GM12878 (cell line): ENCODE results near the gene ELMOD3. TPM values are rescaled to one million over a fixed set of nuclear protein-coding genes. Genes with fewer than 3 reads are reported as not detected.

Experiments
- ATAC-seq: fragments of 200-7000 bp; cut with Tn5 transposase; 3 replicates; pipeline ENCODE4 v1.9.1; 2020; ENCODE audit warnings: mild to moderate bottlenecking, moderate library complexity
- BruUV-seq: library from RNA; stranded (reverse); fragments of 400-500 nt; replicated peaks from 2 replicates; lab custom pipeline; 2021; lab: Mats Ljungman, UMichigan
- CTCF ChIA-PET: fragments of 300-600 bp; sonication (Branson Sonifier 250); formaldehyde crosslinking; extraction: SDS; loops from one replicate; lab custom pipeline; 2021; ENCODE audit warnings: inconsistent platforms; lab: Yijun Ruan, JAX
- POLR2A ChIA-PET: fragments of 350-600 bp; formaldehyde crosslinking; extraction: SDS; loops from one replicate; lab custom pipeline; 2021; ENCODE audit warnings: inconsistent platforms; lab: Charles Lee
- RAD21 ChIA-PET: fragments of 300-600 bp; sonication (Branson Sonifier 250); formaldehyde crosslinking; loops from one replicate; lab custom pipeline; 2023; ENCODE audit warnings: antibody characterized with exemption; ENCODE audit not compliant: unreplicated experiment; lab: Charles Lee
- SMC1A ChIA-PET: fragments of 300-600 bp; sonication (Branson Sonifier 250); formaldehyde crosslinking; loops from one replicate; lab custom pipeline; 2023; ENCODE audit not compliant: unreplicated experiment, uncharacterized antibody; lab: Charles Lee
- DNase-seq: peaks from one replicate; pipeline ENCODE4 v3.0.0-alpha.2; 2011; ENCODE audit warnings: low read depth, low spot score
- FAIRE-seq: peaks from 3 replicates; lab custom pipeline; 2011; peaks lifted over from hg19 to GRCh38; lab: Jason Lieb, UNC
- H2AFZ ChIP-seq: 2 replicates; pipeline ENCODE4 v1.6.0; 2011; ENCODE audit warnings: low read depth, low read length, control low read depth; ENCODE audit not compliant: control insufficient read depth
- H3K27ac ChIP-seq: 2 replicates; pipeline ENCODE4 v1.5.1; 2011; ENCODE audit warnings: control low read depth; ENCODE audit not compliant: control insufficient read depth, insufficient read depth
- H3K27me3 ChIP-seq, 2 experiments: replicated peaks in 1 of 2; 2 replicates each; pipeline versions ENCODE4 v1.6.0 to v1.6.1; 2011; ENCODE audit warnings: low read length in 1 of 2; ENCODE audit not compliant: control insufficient read depth in 2 of 2, insufficient read depth in 2 of 2
- H3K36me3 ChIP-seq, 2 experiments: 2 replicates each; pipeline ENCODE4 v1.5.1; 2011; ENCODE audit warnings: low read length in 1 of 2; ENCODE audit not compliant: control insufficient read depth in 2 of 2, insufficient read depth in 2 of 2
- H3K4me1 ChIP-seq: 2 replicates; pipeline ENCODE4 v1.6.1; 2011; ENCODE audit warnings: mild to moderate bottlenecking, low read length, moderate library complexity, mixed read lengths; ENCODE audit not compliant: control insufficient read depth, insufficient read depth
- H3K4me2 ChIP-seq: 2 replicates; pipeline ENCODE4 v1.6.0; 2011; ENCODE audit warnings: control low read depth; ENCODE audit not compliant: control insufficient read depth, insufficient read depth
- H3K4me3 ChIP-seq: fragments of 200-600 bp; sonication (generic); 2 replicates; pipeline ENCODE4 v1.5.1; 2016
- H3K79me2 ChIP-seq: 2 replicates; pipeline ENCODE4 v1.6.0; 2011; ENCODE audit warnings: low read length; ENCODE audit not compliant: control insufficient read depth, insufficient read depth
- H3K9ac ChIP-seq: 2 replicates; pipeline ENCODE4 v1.8.0; 2011; ENCODE audit warnings: low read length, control low read depth, mixed read lengths; ENCODE audit not compliant: control insufficient read depth, insufficient read depth
- H3K9me3 ChIP-seq: replicated peaks from 3 replicates; pipeline ENCODE4 v1.5.1; 2011; ENCODE audit warnings: mild to moderate bottlenecking, low read length; ENCODE audit not compliant: control insufficient read depth, insufficient read depth
- H4K20me1 ChIP-seq: 2 replicates; pipeline ENCODE4 v1.6.0; 2011; ENCODE audit not compliant: control insufficient read depth, insufficient read depth
- BHLHE40 ChIP-seq, 2 experiments: fragments of 450-650 bp in 1 of 2; IDR thresholded peaks; 2 replicates each; pipeline ENCODE4 v1.6.1; 2011 to 2017; ENCODE audit warnings: low read depth in 2 of 2, borderline replicate concordance in 1 of 2, improper control_type of control experiment in 1 of 2, low read length in 1 of 2, mild to moderate bottlenecking in 1 of 2
- CHD2 ChIP-seq: IDR thresholded peaks from 2 replicates; pipeline ENCODE4 v1.6.1; 2011; ENCODE audit warnings: low read depth, low read length, improper control_type of control experiment, borderline replicate concordance
- EP300 ChIP-seq, 2 experiments: fragments of 150-350 bp in 1 of 2; IDR thresholded peaks; 2 replicates each; pipeline ENCODE4 v1.6.1; 2011 to 2012; ENCODE audit warnings: low read depth in 2 of 2, low read length in 2 of 2, borderline replicate concordance in 1 of 2, improper control_type of control experiment in 1 of 2, inconsistent platforms in 1 of 2; ENCODE audit not compliant: control insufficient read depth in 1 of 2
- GATAD2B ChIP-seq: fragments of 450-650 bp; conservative IDR thresholded peaks from 2 replicates; pipeline ENCODE4 v1.6.1; 2017; ENCODE audit warnings: low read depth, mild to moderate bottlenecking, moderate library complexity
- MTA3 ChIP-seq: IDR thresholded peaks from 2 replicates; pipeline ENCODE4 v1.6.1; 2012; ENCODE audit warnings: low read length, inconsistent platforms, borderline replicate concordance
- MXI1 ChIP-seq: fragments of 150-350 bp; IDR thresholded peaks from 2 replicates; pipeline ENCODE4 v1.6.1; 2011; ENCODE audit warnings: low read depth, mild to moderate bottlenecking, inconsistent platforms, low read length, improper control_type of control experiment
- NR2F1 ChIP-seq: fragments of 450-650 bp; conservative IDR thresholded peaks from 2 replicates; pipeline ENCODE4 v1.6.1; 2017; ENCODE audit warnings: mild to moderate bottlenecking
- SMAD5 ChIP-seq: IDR thresholded peaks from 2 replicates; pipeline ENCODE4 v1.6.1; 2016; ENCODE audit warnings: antibody characterized with exemption, low read depth
- WGBS: methylation state at CpG from one replicate; pipeline ENCODE4 v1.1.6; 2016; ENCODE audit warnings: low lambda C conversion rate; ENCODE audit not compliant: insufficient replicate concordance, insufficient coverage; ENCODE audit errors: missing lambda C conversion rate; 5-methylcytosine and 5-hydroxymethylcytosine counted together
- in situ Hi-C: fragments of 300-500 bp; cut with MboI; formaldehyde crosslinking; loops from 9 replicates; pipeline ENCODE4 v1.14.3; 2018; ENCODE audit warnings: mixed read lengths
- intact Hi-C: fragments of 100-400 bp; cut with micrococcal nuclease; formaldehyde crosslinking; loops from one replicate; pipeline ENCODE4 v1.14.2; 2022; ENCODE audit not compliant: unreplicated experiment
- polyA plus RNA-seq, 11 experiments: library from polyadenylated mRNA; depleted of rRNA in 4 of 11; unstranded in 6 of 11; stranded (reverse) in 5 of 11; fragments of >200 nt; fragmentation: Nextera tagmentation in 4 of 11; fragmentation: Illumina TruSeq in 1 of 11; extraction: Ambion mirVana in 4 of 11; extraction: Trizol in 1 of 11; gene quantifications; 1 replicate in 1 of 11; 2 replicates in 10 of 11; pipeline versions ENCODE4 v1.2.1 to v1.2.3, GENCODE V29; 2011 to 2016; ENCODE audit warnings: inconsistent platforms in 2 of 11, missing spikeins in 2 of 11, low read depth in 1 of 11
- total RNA-seq, 4 experiments: library from RNA; depleted of rRNA in 3 of 4; stranded (reverse); fragments of >200 nt in 3 of 4; fragmentation: Illumina TruSeq in 1 of 4; extraction: Trizol in 1 of 4; gene quantifications; 2 replicates each; pipeline versions ENCODE4 v1.2.1 to v1.2.3, GENCODE V29; 2013 to 2021
- TF ChIP-seq, protein P1 (sequence below): fragments of 450-650 bp; IDR thresholded peaks from 2 replicates; pipeline ENCODE4 v1.6.1; 2018; ENCODE audit warnings: borderline replicate concordance, mild to moderate bottlenecking; ENCODE audit not compliant: partially characterized antibody
- TF ChIP-seq, protein P2 (sequence below): IDR thresholded peaks from 2 replicates; pipeline ENCODE4 v1.6.1; 2012; ENCODE audit warnings: low read depth, low read length, improper control_type of control experiment
- TF ChIP-seq, protein P3 (sequence below): fragments of 450-650 bp; IDR thresholded peaks from 2 replicates; pipeline ENCODE4 v1.6.1; 2016; ENCODE audit warnings: mild to moderate bottlenecking

Gene ELMOD3
- total and polyA plus RNA-seq, 10 of the 15 experiments (the other 5 are each of a cell fraction or from before 2014, with no cell fraction given), result 1.2 to 19.1 (median 12.5) TPM

DNA sequence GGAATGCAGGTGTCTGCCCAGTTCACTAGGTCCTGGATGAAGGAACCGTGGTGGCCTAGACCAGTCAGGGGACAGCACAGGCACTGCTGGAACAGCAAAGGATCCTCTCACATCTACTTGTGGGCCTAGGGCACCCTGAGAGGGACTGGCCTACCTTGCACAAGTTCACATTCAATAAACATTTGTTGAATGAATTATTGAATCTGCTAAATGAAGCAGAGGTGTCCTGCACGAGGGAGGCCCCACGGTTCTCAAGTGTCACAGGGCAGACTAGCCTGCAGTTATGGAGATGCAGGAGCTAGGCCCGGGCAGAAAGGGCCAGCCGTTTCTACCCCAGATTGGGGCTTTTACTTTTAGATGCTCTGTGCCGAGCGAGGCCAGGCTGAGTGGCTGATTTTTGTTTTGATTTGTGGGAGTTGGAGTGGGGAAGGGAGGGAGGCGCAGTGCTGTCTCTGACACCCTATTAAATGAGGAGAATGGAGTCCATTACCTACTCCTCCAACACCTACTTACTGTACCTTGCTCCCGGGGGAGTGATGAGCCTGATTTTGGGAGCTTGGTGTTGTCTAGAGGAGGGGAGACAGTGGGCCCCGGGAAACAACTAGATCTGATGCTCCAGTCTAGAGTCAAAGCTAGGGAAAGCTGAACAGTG lies 82.4 kb downstream of the ELMOD3 start (continued):
- TF ChIP-seq, protein P1, sequence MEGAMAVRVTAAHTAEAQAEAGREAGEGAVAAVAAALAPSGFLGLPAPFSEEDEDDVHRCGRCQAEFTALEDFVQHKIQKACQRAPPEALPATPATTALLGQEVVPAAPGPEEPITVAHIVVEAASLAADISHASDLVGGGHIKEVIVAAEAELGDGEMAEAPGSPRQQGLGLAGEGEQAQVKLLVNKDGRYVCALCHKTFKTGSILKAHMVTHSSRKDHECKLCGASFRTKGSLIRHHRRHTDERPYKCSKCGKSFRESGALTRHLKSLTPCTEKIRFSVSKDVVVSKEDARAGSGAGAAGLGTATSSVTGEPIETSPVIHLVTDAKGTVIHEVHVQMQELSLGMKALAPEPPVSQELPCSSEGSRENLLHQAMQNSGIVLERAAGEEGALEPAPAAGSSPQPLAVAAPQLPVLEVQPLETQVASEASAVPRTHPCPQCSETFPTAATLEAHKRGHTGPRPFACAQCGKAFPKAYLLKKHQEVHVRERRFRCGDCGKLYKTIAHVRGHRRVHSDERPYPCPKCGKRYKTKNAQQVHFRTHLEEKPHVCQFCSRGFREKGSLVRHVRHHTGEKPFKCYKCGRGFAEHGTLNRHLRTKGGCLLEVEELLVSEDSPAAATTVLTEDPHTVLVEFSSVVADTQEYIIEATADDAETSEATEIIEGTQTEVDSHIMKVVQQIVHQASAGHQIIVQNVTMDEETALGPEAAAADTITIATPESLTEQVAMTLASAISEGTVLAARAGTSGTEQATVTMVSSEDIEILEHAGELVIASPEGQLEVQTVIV, result no peak
- no peak for TF ChIP-seq MXI1

DNA sequence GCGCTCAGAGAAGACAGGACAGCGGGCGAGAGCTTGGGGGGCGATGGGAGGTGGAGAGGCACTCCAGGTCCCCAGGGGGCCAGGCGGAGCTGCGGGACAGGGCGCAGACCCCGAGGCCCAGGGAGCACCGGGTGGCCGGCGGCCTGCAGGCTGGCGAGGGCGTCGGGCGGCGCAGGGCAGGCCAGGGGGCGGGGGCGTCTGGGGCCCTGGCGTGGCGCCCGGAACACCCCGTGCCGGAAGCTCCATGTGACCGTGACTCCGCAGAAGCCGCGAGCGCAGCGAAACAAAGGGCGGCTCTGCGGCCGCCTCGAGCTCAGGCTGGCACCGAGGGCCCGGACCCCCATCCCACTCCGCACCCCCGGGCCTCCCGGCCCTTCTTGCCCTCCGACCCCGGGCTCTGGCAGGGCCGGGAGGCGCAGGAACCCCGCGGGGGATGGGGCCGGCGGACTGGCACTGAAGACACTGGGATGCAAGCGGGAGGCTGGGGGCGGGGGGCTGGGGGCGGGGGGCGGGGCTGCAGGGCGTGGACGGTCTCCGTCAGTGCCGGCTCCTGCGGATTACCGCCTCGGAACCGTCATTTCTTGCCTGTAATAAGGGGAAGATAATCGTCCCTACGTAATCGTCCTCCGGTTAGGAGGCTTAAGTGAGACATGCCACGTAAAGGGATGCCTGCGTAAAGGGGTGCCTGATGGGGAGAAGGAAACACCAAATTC lies 83.1 kb downstream of the ELMOD3 start:
- Histone ChIP-seq H3K9me3 (no peaks in the 10 kb centered on the region), H3K27me3 (no peaks in the 10 kb centered on the region), H2AFZ (peak overlapping the region; percentile 87), H3K36me3 (no peaks in the 10 kb centered on the region), H3K27ac (no peak overlapping the region), H3K4me1 (peaks cover 8% of the 10 kb centered on the region; the same call in 1 of the 2 replicates), H3K4me3 (peak overlapping the region; percentile 57; the same call in 1 of the 2 replicates), H3K9ac (peak overlapping the region; percentile 7; the same call in 1 of the 2 replicates), H3K4me2 (peak overlapping the region; percentile 70), H3K79me2 (no peaks in the 10 kb centered on the region), H4K20me1 (no peaks in the 10 kb centered on the region)
- peak; percentile 94 for ATAC-seq
- FAIRE-seq, result peak; percentile 18
- DNase-seq, result no peak
- ChIA-PET SMC1A (interaction anchor here (0.6 to 3.2 kb wide), 5 partner anchors 18 to 1267 kb away, joined by 3 to 18 read pairs (median 4); partner anchors contain the start of gene MAT2A), POLR2A (interaction anchor here (0.8 to 2.4 kb wide), 6 partner anchors 9 to 121 kb away, joined by 5 to 11 read pairs (median 6); partner anchors contain the start of genes MAT2A and SH2D6), CTCF (interaction anchor here (0.6 to 1.8 kb wide), 5 partner anchors 16 to 310 kb away, joined by 3 to 8 read pairs (median 3); no protein-coding TSS in a partner anchor), RAD21 (interaction anchor here (0.6 to 2.2 kb wide), 6 partner anchors 18 to 1004 kb away, joined by 3 to 16 read pairs (median 6); partner anchors contain the start of genes KDM3A, MAT2A and SH2D6)
- in situ Hi-C loops, result no loop called here
- intact Hi-C loops, result no loop called here
- BruUV-seq, result no TSS peak
- under 1% methylated on average over 37 of the region's 64 CpGs for WGBS
- TF ChIP-seq GATAD2B (peak; percentile 94), MTA3 (no peak), NR2F1 (peak; percentile 83), EP300 (IDR thresholded peaks at IDR 0.05; ENCODE audit: borderline replicate concordance in 1 of 2, control insufficient read depth in 1 of 2, low read depth in 2 of 2, low read length in 2 of 2) (peak in 1 of 2 experiments; percentile 21; a peak in 1 of 4 replicates), BHLHE40 (IDR thresholded peaks at IDR 0.05; ENCODE audit: borderline replicate concordance in 1 of 2, low read depth in 2 of 2, low read length in 1 of 2) (peak; percentile 87 to 95), SMAD5 (no peak), CHD2 (no peak)
- TF ChIP-seq, protein P2, sequence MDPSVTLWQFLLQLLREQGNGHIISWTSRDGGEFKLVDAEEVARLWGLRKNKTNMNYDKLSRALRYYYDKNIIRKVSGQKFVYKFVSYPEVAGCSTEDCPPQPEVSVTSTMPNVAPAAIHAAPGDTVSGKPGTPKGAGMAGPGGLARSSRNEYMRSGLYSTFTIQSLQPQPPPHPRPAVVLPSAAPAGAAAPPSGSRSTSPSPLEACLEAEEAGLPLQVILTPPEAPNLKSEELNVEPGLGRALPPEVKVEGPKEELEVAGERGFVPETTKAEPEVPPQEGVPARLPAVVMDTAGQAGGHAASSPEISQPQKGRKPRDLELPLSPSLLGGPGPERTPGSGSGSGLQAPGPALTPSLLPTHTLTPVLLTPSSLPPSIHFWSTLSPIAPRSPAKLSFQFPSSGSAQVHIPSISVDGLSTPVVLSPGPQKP, result no peak
- TF ChIP-seq, protein P3, sequence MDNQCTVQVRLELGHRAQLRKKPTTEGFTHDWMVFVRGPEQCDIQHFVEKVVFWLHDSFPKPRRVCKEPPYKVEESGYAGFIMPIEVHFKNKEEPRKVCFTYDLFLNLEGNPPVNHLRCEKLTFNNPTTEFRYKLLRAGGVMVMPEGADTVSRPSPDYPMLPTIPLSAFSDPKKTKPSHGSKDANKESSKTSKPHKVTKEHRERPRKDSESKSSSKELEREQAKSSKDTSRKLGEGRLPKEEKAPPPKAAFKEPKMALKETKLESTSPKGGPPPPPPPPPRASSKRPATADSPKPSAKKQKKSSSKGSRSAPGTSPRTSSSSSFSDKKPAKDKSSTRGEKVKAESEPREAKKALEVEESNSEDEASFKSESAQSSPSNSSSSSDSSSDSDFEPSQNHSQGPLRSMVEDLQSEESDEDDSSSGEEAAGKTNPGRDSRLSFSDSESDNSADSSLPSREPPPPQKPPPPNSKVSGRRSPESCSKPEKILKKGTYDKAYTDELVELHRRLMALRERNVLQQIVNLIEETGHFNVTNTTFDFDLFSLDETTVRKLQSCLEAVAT, result peak; percentile 49; the same call in 1 of the 2 replicates
